Natural killer cell (primary cell): ENCODE measurements around the gene GARNL3. TPM values are rescaled to one million over a fixed set of nuclear protein-coding genes. Genes with fewer than 3 reads are reported as not detected.

Source experiments
- ATAC-seq, 3 donors: fragments of 150-1000 bp in 2 of 3; fragments of 200-7000 bp in 1 of 3; cut with Tn5 transposase; 1 replicate in 1 of 3; 2 replicates in 2 of 3; pipeline ENCODE4 v1.10.0; 2021; ENCODE audit warnings: mild to moderate bottlenecking in 2 of 3, moderate library complexity in 2 of 3
- DNase-seq, 2 donors: peaks; one replicate each; pipeline versions ENCODE4 v3.0.0 to v3.0.0-alpha.2; 2013 to 2021; ENCODE audit warnings: mixed read lengths in 1 of 2
- H3K27ac ChIP-seq: one replicate; pipeline ENCODE4 v1.5.1; 2013; ENCODE audit warnings: mild to moderate bottlenecking, low read length
- H3K27me3 ChIP-seq: one replicate; pipeline ENCODE4 v1.6.1; 2013; ENCODE audit warnings: low read length; ENCODE audit not compliant: control insufficient read depth, insufficient read depth
- H3K36me3 ChIP-seq: one replicate; pipeline ENCODE4 v1.6.1; 2013; ENCODE audit warnings: low read length; ENCODE audit not compliant: control insufficient read depth, insufficient read depth
- H3K4me1 ChIP-seq: one replicate; pipeline ENCODE4 v1.6.1; 2013; ENCODE audit warnings: low read length; ENCODE audit not compliant: control insufficient read depth, insufficient read depth
- H3K4me3 ChIP-seq: one replicate; pipeline ENCODE4 v1.5.1; 2013; ENCODE audit warnings: low read length
- H3K9me3 ChIP-seq: one replicate; pipeline ENCODE4 v1.6.1; 2013; ENCODE audit warnings: low read length; ENCODE audit not compliant: control insufficient read depth, insufficient read depth
- H3K27ac Mint-ChIP-seq, 2 donors: one replicate each; pipeline ENCODE4 v1.8.0; 2022; ENCODE audit warnings: mild to moderate bottlenecking in 2 of 2, mixed read lengths in 2 of 2, moderate library complexity in 1 of 2
- H3K27me3 Mint-ChIP-seq, 2 donors: one replicate each; pipeline ENCODE4 v1.8.0; 2022; ENCODE audit warnings: low read depth in 2 of 2, mixed read lengths in 2 of 2
- H3K36me3 Mint-ChIP-seq: one replicate; pipeline ENCODE4 v1.8.0; 2022; ENCODE audit warnings: mixed read lengths
- H3K4me1 Mint-ChIP-seq, 2 donors: one replicate each; pipeline ENCODE4 v1.8.0; 2022; ENCODE audit warnings: mixed read lengths in 2 of 2
- H3K4me3 Mint-ChIP-seq: one replicate; pipeline ENCODE4 v1.8.0; 2022; ENCODE audit warnings: mild to moderate bottlenecking, moderate library complexity, mixed read lengths
- H3K9me3 Mint-ChIP-seq, 2 donors: one replicate each; pipeline ENCODE4 v1.8.0; 2022; ENCODE audit warnings: mixed read lengths in 2 of 2
- CTCF ChIP-seq: fragments of 200-600 bp; IDR thresholded peaks from one replicate; pipeline ENCODE4 v1.8.0; 2022; ENCODE audit warnings: antibody characterized with exemption
- WGBS: methylation state at CpG from one replicate; pipeline ENCODE4 v1.1.7; 2013; ENCODE audit warnings: missing lambda C conversion rate; ENCODE audit not compliant: insufficient coverage; 5-methylcytosine and 5-hydroxymethylcytosine counted together
- intact Hi-C: fragments of 100-400 bp; cut with micrococcal nuclease; formaldehyde crosslinking; loops from one replicate; pipeline ENCODE4 v1.14.2; 2022
- total RNA-seq, 4 donors: library from RNA; stranded (reverse); fragments of 120-200 nt in 1 of 4; gene quantifications; one replicate each; pipeline versions ENCODE4 v1.2.3 to v1.2.4, GENCODE V29; 2013 to 2022

Gene GARNL3
- total RNA-seq, 3 donors from 2014 or later (not counting 1 experiment from before 2014, with no cell fraction given), result 3.8 to 6.0 (median 6.0) TPM

DNA sequence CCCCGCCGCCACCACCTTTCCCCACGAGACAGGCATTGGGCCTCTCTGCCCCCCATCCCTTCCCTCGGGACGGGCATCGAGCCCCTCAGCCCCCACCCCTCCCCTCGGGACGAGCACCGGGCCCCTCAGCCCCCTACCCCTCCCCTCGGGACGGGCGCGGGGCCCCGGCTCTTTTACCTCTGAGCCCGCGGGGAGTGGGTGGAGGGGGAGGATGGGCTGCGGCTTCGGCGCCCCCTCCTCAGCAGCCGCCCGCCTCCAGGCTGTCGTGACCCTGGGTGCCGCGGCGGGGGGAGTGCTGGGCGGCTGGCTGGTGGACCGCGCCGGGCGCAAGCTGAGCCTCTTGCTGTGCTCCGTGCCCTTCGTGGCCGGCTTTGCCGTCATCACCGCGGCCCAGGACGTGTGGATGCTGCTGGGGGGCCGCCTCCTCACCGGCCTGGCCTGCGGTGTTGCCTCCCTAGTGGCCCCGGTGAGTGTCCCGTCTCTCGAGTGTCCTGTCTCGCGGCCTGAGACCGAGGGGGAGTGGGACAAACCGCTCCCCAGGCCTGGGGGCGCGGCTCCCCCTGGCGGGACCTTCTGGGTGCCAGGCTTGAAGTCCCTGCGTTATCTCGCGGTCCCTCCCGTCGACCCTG is 133.2 kb downstream of the GARNL3 start:
- no peaks in the 10 kb centered on the region for H3K9me3 Mint-ChIP-seq
- H3K27me3 Mint-ChIP-seq, result peaks cover 6 to 8% of the 10 kb centered on the region in 2 donors
- peaks cover 9 to 13% of the 10 kb centered on the region in 2 donors for H3K4me1 Mint-ChIP-seq
- no peak for ATAC-seq
- H3K4me3 Mint-ChIP-seq, result peak overlapping the region; percentile 83
- Histone ChIP-seq H3K4me1 (peaks cover 23% of the 10 kb centered on the region), H3K27me3 (peaks cover 13% of the 10 kb centered on the region), H3K4me3 (peak overlapping the region; percentile 30), H3K36me3 (peaks cover 2% of the 10 kb centered on the region), H3K27ac (no peak overlapping the region), H3K9me3 (no peaks in the 10 kb centered on the region)
- H3K27ac Mint-ChIP-seq, result peak overlapping the region; percentile 57 to 84
- WGBS, result 2% methylated on average over 46 of the region's 55 CpGs
- no peaks in the 10 kb centered on the region for H3K36me3 Mint-ChIP-seq
- peak; percentile 40 to 57 for DNase-seq
- intact Hi-C loops, result loop anchor here (2.0 to 10.0 kb wide), 3 partner anchors 27 to 173 kb away; partner anchors contain the start of genes LRSAM1, RPL12 and ZNF79
- TF ChIP-seq CTCF, result no peak

GRCh38 chr9:127398275-127398647 is 133.7 kb downstream of the GARNL3 start:
- H3K9me3 ChIP-seq, result no peaks in the 10 kb centered on the region
- ATAC-seq (no peak), DNase-seq (no peak)
- Mint-ChIP-seq H3K36me3 (no peaks in the 10 kb centered on the region), H3K27ac (peak overlapping the region; percentile 57 to 84), H3K4me3 (peak overlapping the region; percentile 83), H3K4me1 (peaks cover 9 to 13% of the 10 kb centered on the region in 2 donors), H3K9me3 (no peaks in the 10 kb centered on the region), H3K27me3 (peaks cover 3 to 6% of the 10 kb centered on the region in 2 donors)
- H3K27me3 ChIP-seq, result peaks cover 13% of the 10 kb centered on the region
- intact Hi-C loops, result loop anchor here (10.0 kb wide), 1 partner anchor 173 kb away; no protein-coding TSS in a partner anchor
- H3K4me1 ChIP-seq, result peaks cover 23% of the 10 kb centered on the region
- no peak for TF ChIP-seq CTCF
- 56% methylated on average over 5 of the region's 5 CpGs for WGBS
- peaks cover 2% of the 10 kb centered on the region for H3K36me3 ChIP-seq
- H3K4me3 ChIP-seq, result peak overlapping the region; percentile 30
- no peak overlapping the region for H3K27ac ChIP-seq

GRCh38 chr9:127398715-127399400 is 134.3 kb downstream of the GARNL3 start:
- Mint-ChIP-seq H3K36me3 (no peaks in the 10 kb centered on the region), H3K27me3 (peaks cover 0 to 6% of the 10 kb centered on the region in 2 donors), H3K9me3 (no peaks in the 10 kb centered on the region), H3K4me1 (peaks cover 9 to 13% of the 10 kb centered on the region in 2 donors), H3K27ac (peak overlapping the region; percentile 57 to 84), H3K4me3 (peak overlapping the region; percentile 83)
- intact Hi-C loops, result loop anchor here (10.0 kb wide), 1 partner anchor 174 kb away; no protein-coding TSS in a partner anchor
- H3K4me1 ChIP-seq, result peaks cover 23% of the 10 kb centered on the region
- H3K4me3 ChIP-seq, result no peak overlapping the region
- H3K9me3 ChIP-seq, result no peaks in the 10 kb centered on the region
- no peak overlapping the region for H3K27ac ChIP-seq
- DNase-seq, result no peak
- no peak for TF ChIP-seq CTCF
- peaks cover 13% of the 10 kb centered on the region for H3K27me3 ChIP-seq
- ATAC-seq, result no peak
- peaks cover 2% of the 10 kb centered on the region for H3K36me3 ChIP-seq
- 96% methylated on average over 13 of the region's 13 CpGs for WGBS
